ENCODE measurements around the gene RNF112.

RNF112 gene

DNA sequence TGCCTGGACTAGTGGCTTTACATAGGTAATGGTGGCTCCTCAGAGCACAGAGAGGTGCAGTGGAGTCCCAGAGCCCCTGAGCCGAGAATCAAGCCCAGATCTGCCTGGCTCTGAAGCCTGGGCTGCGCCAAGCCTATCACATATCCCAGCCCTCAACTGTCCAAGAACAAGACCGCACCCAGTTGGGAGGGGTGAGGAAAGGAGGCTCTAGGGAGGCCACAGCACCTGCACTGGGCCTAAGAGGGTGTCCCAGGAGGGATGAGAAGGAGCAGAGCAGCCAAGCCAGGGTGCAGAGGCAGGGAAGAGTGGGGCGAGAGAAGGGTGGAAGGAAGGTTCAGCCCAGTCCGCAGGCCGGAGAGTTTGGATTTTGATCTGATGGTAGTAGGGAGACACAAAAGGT lies 941 bp upstream of the RNF112 start:
- H3K4me3 ChIP-seq (ENCODE audit: low read depth in 1 of 2, low read length in 2 of 2): no peak overlapping the region
- H3K9ac ChIP-seq (ENCODE audit: low read length): no peak overlapping the region
- no peaks in the 10 kb centered on the region for H3K36me3 ChIP-seq (ENCODE audit: insufficient read depth, low read length)
- no peaks in the 10 kb centered on the region for H3K9me3 ChIP-seq (ENCODE audit: low read length)
- no peaks in the 10 kb centered on the region for H3K27me3 ChIP-seq (ENCODE audit: control insufficient read depth in 1 of 2, insufficient read depth in 2 of 2, low read length in 2 of 2)
- H3K27ac ChIP-seq (ENCODE audit: low read depth, low read length): no peak overlapping the region
- peaks cover 11% of the 10 kb centered on the region for H3K4me1 ChIP-seq (ENCODE audit: insufficient read depth, low read length)

- Histone ChIP-seq H3K27ac (ENCODE audit: low read depth, low read length) (no peak overlapping the region), H3K27me3 (ENCODE audit: control insufficient read depth in 1 of 2, insufficient read depth in 2 of 2, low read length in 2 of 2) (no peaks in the 10 kb centered on the region), H3K9me3 (ENCODE audit: low read length) (no peaks in the 10 kb centered on the region), H3K4me1 (ENCODE audit: insufficient read depth, low read length) (peaks cover 11% of the 10 kb centered on the region), H3K9ac (ENCODE audit: low read length) (no peak overlapping the region), H3K4me3 (ENCODE audit: low read depth in 1 of 2, low read length in 2 of 2) (peak overlapping the region in 1 of 2 donors; percentile 61), H3K36me3 (ENCODE audit: insufficient read depth, low read length) (no peaks in the 10 kb centered on the region)
These were observed 599 bp downstream of the RNF112 start for GRCh38 chr17:19411631-19412030.

DNA sequence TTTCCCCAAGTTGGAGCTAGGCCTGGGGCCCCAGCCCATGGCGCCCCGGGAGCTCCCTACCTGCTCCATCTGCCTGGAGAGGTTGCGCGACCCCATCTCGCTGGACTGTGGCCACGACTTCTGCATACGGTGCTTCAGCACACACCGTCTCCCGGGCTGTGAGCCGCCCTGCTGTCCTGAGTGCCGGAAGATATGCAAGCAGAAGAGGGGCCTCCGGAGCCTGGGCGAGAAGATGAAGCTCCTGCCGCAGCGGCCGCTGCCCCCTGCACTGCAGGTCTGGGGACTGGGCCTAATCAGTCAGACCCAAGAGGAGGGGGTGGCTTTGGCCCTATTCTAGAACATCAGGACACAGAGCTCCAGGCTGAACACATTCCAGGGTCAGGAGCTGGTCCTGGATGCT lies 1.5 kb downstream of the RNF112 start:
- Histone ChIP-seq H3K27ac (ENCODE audit: low read depth, low read length) (no peak overlapping the region), H3K36me3 (ENCODE audit: insufficient read depth, low read length) (no peaks in the 10 kb centered on the region), H3K4me1 (ENCODE audit: insufficient read depth, low read length) (peaks cover 11% of the 10 kb centered on the region), H3K4me3 (ENCODE audit: low read depth in 1 of 2, low read length in 2 of 2) (no peak overlapping the region), H3K27me3 (ENCODE audit: control insufficient read depth in 1 of 2, insufficient read depth in 2 of 2, low read length in 2 of 2) (no peaks in the 10 kb centered on the region), H3K9ac (ENCODE audit: low read length) (no peak overlapping the region), H3K9me3 (ENCODE audit: low read length) (no peaks in the 10 kb centered on the region)

DNA sequence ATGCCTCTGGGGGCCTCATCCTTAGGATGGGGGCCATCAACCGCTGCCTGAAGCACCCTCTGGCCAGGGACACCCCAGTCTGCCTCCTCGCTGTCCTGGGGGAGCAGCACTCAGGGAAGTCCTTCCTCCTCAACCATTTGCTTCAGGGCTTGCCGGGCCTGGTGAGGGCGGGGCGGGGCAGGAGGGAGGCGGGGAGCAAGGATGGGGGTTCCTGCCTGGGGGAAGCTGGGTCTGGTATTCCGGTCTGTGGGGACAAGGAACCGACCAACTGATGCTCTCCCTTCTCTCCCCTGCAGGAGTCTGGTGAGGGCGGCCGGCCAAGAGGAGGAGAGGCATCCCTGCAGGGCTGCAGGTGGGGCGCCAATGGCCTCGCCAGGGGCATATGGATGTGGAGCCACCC lies 2.0 kb downstream of the RNF112 start:
- H3K4me3 ChIP-seq (ENCODE audit: low read depth in 1 of 2, low read length in 2 of 2): no peak overlapping the region
- H3K27me3 ChIP-seq (ENCODE audit: control insufficient read depth in 1 of 2, insufficient read depth in 2 of 2, low read length in 2 of 2): no peaks in the 10 kb centered on the region
- no peaks in the 10 kb centered on the region for H3K36me3 ChIP-seq (ENCODE audit: insufficient read depth, low read length)
- no peaks in the 10 kb centered on the region for H3K9me3 ChIP-seq (ENCODE audit: low read length)
- H3K4me1 ChIP-seq (ENCODE audit: insufficient read depth, low read length): peaks cover 11% of the 10 kb centered on the region
- no peak overlapping the region for H3K27ac ChIP-seq (ENCODE audit: low read depth, low read length)
- no peak overlapping the region for H3K9ac ChIP-seq (ENCODE audit: low read length)

DNA sequence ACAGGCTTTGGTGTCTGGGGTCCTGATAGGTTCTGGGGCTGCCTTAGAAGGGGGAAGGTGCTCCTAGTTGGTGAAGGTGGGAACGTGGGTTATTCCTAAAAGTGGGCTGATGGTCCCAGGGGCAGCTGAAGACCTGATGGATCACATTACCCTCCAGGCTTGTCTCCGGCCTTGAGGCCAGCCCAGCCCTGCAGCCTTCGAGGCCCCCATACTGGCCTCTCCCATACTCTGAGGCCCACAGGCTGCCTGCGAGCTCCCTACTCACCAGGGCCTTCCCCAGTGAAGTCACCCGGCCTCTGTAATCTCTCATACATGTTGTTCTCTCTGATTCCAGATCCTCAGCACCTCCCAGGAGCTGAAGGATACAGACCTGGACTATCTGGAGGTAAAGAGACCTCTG lies 2.7 kb downstream of the RNF112 start:
- Histone ChIP-seq H3K27ac (ENCODE audit: low read depth, low read length) (no peak overlapping the region), H3K27me3 (ENCODE audit: control insufficient read depth in 1 of 2, insufficient read depth in 2 of 2, low read length in 2 of 2) (no peaks in the 10 kb centered on the region), H3K9ac (ENCODE audit: low read length) (no peak overlapping the region), H3K4me3 (ENCODE audit: low read depth in 1 of 2, low read length in 2 of 2) (no peak overlapping the region), H3K4me1 (ENCODE audit: insufficient read depth, low read length) (peaks cover 11% of the 10 kb centered on the region), H3K36me3 (ENCODE audit: insufficient read depth, low read length) (no peaks in the 10 kb centered on the region), H3K9me3 (ENCODE audit: low read length) (no peaks in the 10 kb centered on the region)

GRCh38 chr17:19414396-19415280 lies 3.6 kb downstream of the RNF112 start:
- Histone ChIP-seq H3K9ac (ENCODE audit: low read length) (no peak overlapping the region), H3K9me3 (ENCODE audit: low read length) (no peaks in the 10 kb centered on the region), H3K27me3 (ENCODE audit: control insufficient read depth in 1 of 2, insufficient read depth in 2 of 2, low read length in 2 of 2) (no peaks in the 10 kb centered on the region), H3K4me1 (ENCODE audit: insufficient read depth, low read length) (peaks cover 11% of the 10 kb centered on the region), H3K36me3 (ENCODE audit: insufficient read depth, low read length) (no peaks in the 10 kb centered on the region), H3K4me3 (ENCODE audit: low read depth in 1 of 2, low read length in 2 of 2) (no peak overlapping the region), H3K27ac (ENCODE audit: low read depth, low read length) (no peak overlapping the region)

DNA sequence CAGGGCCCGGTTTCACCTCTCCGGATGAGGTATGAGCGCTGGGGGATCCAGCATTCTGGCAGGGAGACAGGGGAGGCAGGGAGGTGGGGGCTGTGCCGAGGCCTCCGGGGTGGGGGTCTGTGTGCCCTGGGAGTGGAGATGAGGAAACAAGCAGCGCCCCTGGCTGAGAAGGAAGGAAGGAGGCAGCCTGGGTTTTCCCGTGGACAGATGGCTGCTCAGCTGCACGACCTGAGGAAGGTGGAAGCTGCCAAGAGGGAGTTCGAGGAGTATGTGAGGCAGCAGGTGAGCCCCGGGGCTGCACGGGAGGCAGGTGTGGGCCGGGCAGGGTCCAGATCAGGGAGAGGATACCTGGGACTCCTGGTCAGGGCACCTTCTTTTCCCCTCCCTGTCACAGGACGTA lies 4.3 kb downstream of the RNF112 start:
- H3K9me3 ChIP-seq (ENCODE audit: low read length): no peaks in the 10 kb centered on the region
- H3K27ac ChIP-seq (ENCODE audit: low read depth, low read length): no peak overlapping the region
- no peak overlapping the region for H3K9ac ChIP-seq (ENCODE audit: low read length)
- no peaks in the 10 kb centered on the region for H3K27me3 ChIP-seq (ENCODE audit: control insufficient read depth in 1 of 2, insufficient read depth in 2 of 2, low read length in 2 of 2)
- H3K4me3 ChIP-seq (ENCODE audit: low read depth in 1 of 2, low read length in 2 of 2): no peak overlapping the region
- H3K36me3 ChIP-seq (ENCODE audit: insufficient read depth, low read length): no peaks in the 10 kb centered on the region
- peaks cover 10% of the 10 kb centered on the region for H3K4me1 ChIP-seq (ENCODE audit: insufficient read depth, low read length)

DNA sequence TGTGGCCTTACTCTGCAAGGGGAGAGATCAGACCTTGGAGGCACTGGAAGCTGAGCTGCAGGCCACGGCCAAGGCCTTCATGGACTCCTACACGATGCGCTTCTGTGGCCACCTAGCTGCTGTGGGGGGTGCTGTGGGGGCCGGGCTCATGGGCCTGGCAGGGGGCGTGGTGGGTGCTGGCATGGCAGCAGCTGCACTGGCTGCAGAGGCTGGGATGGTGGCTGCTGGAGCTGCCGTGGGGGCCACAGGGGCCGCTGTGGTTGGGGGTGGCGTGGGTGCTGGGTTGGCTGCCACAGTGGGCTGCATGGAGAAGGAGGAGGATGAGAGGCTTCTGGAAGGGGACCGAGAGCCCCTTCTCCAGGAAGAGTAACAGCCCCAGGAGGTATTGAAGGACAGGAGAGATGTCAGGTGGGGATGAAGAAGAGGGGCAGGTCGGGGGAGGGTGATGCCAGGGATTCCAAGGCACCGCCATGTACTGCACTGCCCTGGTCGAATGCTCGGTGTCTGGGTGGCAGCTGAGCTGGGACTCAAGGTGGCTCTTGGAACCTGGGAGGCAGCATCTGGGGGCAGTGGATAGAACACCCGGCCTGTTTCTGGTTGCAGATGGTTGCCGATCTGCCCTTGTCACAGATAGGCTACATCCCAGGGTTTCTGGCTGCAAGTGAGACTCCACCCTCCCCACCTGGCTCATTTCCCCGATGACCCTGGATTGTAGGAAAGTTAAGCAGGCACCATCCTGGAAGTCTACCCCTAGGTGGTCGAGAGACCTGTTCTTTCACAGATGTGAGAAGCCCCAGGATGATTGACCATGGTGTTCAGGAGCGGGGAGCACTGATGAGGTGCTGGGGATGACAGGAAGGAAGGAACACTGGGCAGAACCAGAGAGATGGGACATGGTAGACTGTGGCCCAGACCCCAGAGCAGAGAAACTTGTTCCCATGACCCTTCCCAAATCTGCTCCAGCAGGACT lies 5.1 kb downstream of the RNF112 start:
- no peaks in the 10 kb centered on the region for H3K27me3 ChIP-seq (ENCODE audit: control insufficient read depth in 1 of 2, insufficient read depth in 2 of 2, low read length in 2 of 2)
- H3K4me3 ChIP-seq (ENCODE audit: low read depth in 1 of 2, low read length in 2 of 2): no peak overlapping the region
- no peak overlapping the region for H3K9ac ChIP-seq (ENCODE audit: low read length)
- H3K9me3 ChIP-seq (ENCODE audit: low read length): no peaks in the 10 kb centered on the region
- no peaks in the 10 kb centered on the region for H3K36me3 ChIP-seq (ENCODE audit: insufficient read depth, low read length)
- peaks cover 2% of the 10 kb centered on the region for H3K4me1 ChIP-seq (ENCODE audit: insufficient read depth, low read length)
- no peak overlapping the region for H3K27ac ChIP-seq (ENCODE audit: low read depth, low read length)

- H3K9me3 ChIP-seq (ENCODE audit: low read length): no peaks in the 10 kb centered on the region
- no peaks in the 10 kb centered on the region for H3K36me3 ChIP-seq (ENCODE audit: insufficient read depth, low read length)
- H3K4me1 ChIP-seq (ENCODE audit: insufficient read depth, low read length): no peaks in the 10 kb centered on the region
- no peak overlapping the region for H3K27ac ChIP-seq (ENCODE audit: low read depth, low read length)
- H3K4me3 ChIP-seq (ENCODE audit: low read depth in 1 of 2, low read length in 2 of 2): no peak overlapping the region
- no peaks in the 10 kb centered on the region for H3K27me3 ChIP-seq (ENCODE audit: control insufficient read depth in 1 of 2, insufficient read depth in 2 of 2, low read length in 2 of 2)
- no peak overlapping the region for H3K9ac ChIP-seq (ENCODE audit: low read length)
These were observed 6.6 kb downstream of the RNF112 start for GRCh38 chr17:19417611-19418010.

DNA sequence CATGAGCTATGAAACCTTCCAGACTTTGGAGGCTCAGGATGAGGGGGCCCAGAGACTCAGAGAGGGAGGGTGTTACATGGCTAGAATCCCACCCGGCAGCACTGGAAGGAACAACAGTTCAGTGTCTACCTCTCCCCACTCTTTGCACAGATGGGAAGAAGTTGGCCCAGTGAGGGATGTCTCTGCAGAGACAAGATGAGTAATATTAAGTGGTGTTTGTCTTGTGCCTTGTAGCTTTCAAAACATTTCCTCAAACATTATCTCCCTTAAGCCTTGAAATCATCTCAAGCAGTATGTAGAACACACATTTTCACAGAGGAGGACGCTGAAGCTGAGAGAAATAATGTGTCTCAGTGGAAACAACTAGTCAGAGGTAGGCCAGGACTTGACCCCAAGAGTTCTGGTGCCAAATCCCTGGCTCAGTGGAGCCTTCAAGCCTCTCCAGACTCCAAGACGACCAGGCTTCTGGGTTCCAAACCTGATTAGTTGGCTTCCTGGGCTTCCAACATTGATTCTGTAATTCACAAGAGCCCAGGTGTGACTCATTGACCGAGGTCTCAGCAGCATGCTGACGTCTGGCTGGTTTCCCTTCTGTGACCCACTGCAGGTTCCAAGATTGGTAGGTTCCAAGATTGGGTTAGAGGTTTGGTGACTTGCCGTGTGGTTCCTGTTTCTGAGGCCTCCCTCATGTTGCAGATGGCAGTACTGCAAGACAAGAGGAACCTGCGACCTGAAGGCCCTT lies 7.4 kb downstream of the RNF112 start:
- Histone ChIP-seq H3K9me3 (ENCODE audit: low read length) (no peaks in the 10 kb centered on the region), H3K4me1 (ENCODE audit: insufficient read depth, low read length) (no peaks in the 10 kb centered on the region), H3K27me3 (ENCODE audit: control insufficient read depth in 1 of 2, insufficient read depth in 2 of 2, low read length in 2 of 2) (no peaks in the 10 kb centered on the region), H3K36me3 (ENCODE audit: insufficient read depth, low read length) (no peaks in the 10 kb centered on the region), H3K4me3 (ENCODE audit: low read depth in 1 of 2, low read length in 2 of 2) (no peak overlapping the region), H3K27ac (ENCODE audit: low read depth, low read length) (no peak overlapping the region), H3K9ac (ENCODE audit: low read length) (no peak overlapping the region)

GRCh38 chr17:19421219-19421618 lies 10.2 kb downstream of the RNF112 start:
- H3K9me3 ChIP-seq (ENCODE audit: low read length): no peaks in the 10 kb centered on the region
- H3K36me3 ChIP-seq (ENCODE audit: insufficient read depth, low read length): no peaks in the 10 kb centered on the region
- no peak overlapping the region for H3K27ac ChIP-seq (ENCODE audit: low read depth, low read length)
- peaks cover 17% of the 10 kb centered on the region for H3K4me1 ChIP-seq (ENCODE audit: insufficient read depth, low read length)
- H3K27me3 ChIP-seq (ENCODE audit: control insufficient read depth in 1 of 2, insufficient read depth in 2 of 2, low read length in 2 of 2): no peaks in the 10 kb centered on the region
- H3K4me3 ChIP-seq (ENCODE audit: low read depth in 1 of 2, low read length in 2 of 2): no peak overlapping the region
- no peak overlapping the region for H3K9ac ChIP-seq (ENCODE audit: low read length)
